ENCODE results near the gene STRBP. TPM values are rescaled to one million over a fixed set of nuclear protein-coding genes. Genes with fewer than 3 reads are reported as not detected.

The STRBP gene
- total and polyA plus RNA-seq, 12 donors: 4.2 to 12.4 (median 8.1) TPM

DNA sequence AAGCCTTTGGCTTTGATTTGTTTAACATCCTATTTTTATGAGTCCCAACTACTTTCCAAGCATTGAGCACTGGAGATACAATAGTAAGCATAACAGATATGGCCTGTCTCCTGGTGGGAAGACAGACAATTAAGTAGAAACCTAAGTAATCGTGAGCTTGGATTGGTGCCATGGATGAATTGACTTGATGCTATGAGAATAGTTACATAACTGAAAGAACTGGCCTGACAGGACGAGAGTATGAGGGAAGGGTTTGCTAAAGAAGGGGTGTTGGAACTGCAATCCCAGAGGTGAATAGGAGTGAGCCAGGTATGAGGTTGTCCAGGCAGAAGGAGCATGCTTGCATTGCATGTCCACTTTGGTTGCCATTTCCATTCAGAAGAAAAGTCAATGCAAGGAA lies 182.5 kb downstream of the STRBP start:
- Histone ChIP-seq H3K27ac (no peak overlapping the region), H3K9me3 (replicated peaks in 1 of 3) (no peaks in the 10 kb centered on the region), H3K4me1 (replicated peaks in 1 of 2) (no peaks in the 10 kb centered on the region), H3K27me3 (no peaks in the 10 kb centered on the region), H3K36me3 (replicated peaks in 1 of 2) (peaks cover 0 to 28% of the 10 kb centered on the region in 2 donors), H3K4me3 (no peak overlapping the region)
- 72 to 80% (median 73%) methylated on average over 2 of the region's 2 CpGs for WGBS, 4 donors
- no peak for TF ChIP-seq CTCF (IDR thresholded peaks at IDR 0.05)
- TF ChIP-seq POLR2A (IDR thresholded peaks at IDR 0.05): no peak
- DNase-seq: no peak
- intact Hi-C loops (cut with DNase I): loop anchor here in 1 of 2 donors (5.0 to 10.0 kb wide), 2 partner anchors 139 to 261 kb away; no protein-coding TSS in a partner anchor

DNA sequence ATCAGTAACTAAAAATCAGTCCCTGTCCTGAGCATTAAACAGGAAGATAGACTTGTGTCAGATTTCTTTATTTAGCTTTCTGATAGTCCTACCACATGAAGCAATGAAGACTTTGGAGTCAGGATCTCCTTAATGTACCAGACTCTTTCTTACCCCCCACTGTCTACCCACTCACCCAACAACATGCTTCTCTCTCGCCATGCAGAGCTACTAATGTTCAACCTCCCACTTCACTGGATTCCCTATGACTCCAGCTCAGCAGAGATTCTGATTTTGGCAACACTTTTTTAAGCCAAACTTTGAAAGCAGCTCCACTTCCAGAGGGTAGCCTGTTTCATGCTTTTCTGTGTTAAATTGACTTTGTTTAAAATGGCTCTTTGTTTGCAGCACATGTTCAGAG lies 184.1 kb downstream of the STRBP start:
- Histone ChIP-seq H3K4me1 (replicated peaks in 1 of 2) (no peaks in the 10 kb centered on the region), H3K27ac (no peak overlapping the region), H3K36me3 (replicated peaks in 1 of 2) (peaks cover 0 to 37% of the 10 kb centered on the region in 2 donors), H3K4me3 (no peak overlapping the region), H3K27me3 (no peaks in the 10 kb centered on the region), H3K9me3 (replicated peaks in 1 of 3) (no peaks in the 10 kb centered on the region)
- 96 to 100% (median 99%) methylated on average over 1 of the region's 1 CpG for WGBS, 4 donors
- TF ChIP-seq CTCF (IDR thresholded peaks at IDR 0.05): no peak
- TF ChIP-seq POLR2A (IDR thresholded peaks at IDR 0.05): no peak
- DNase-seq: no peak
- intact Hi-C loops (cut with DNase I): loop anchor here in 1 of 2 donors (10.0 kb wide), 1 partner anchor 141 kb away; no protein-coding TSS in a partner anchor

- Histone ChIP-seq H3K36me3 (replicated peaks in 1 of 2) (peaks cover 0 to 40% of the 10 kb centered on the region in 2 donors), H3K27me3 (no peaks in the 10 kb centered on the region), H3K9me3 (replicated peaks in 1 of 3) (no peaks in the 10 kb centered on the region), H3K4me1 (replicated peaks in 1 of 2) (no peaks in the 10 kb centered on the region), H3K27ac (no peak overlapping the region), H3K4me3 (no peak overlapping the region)
- WGBS, 4 donors: 72 to 76% (median 75%) methylated on average over 6 of the region's 6 CpGs
- intact Hi-C loops (cut with DNase I): loop anchor here in 1 of 2 donors (10.0 kb wide), 1 partner anchor 141 kb away; no protein-coding TSS in a partner anchor
- TF ChIP-seq CTCF (IDR thresholded peaks at IDR 0.05): no peak
- TF ChIP-seq POLR2A (IDR thresholded peaks at IDR 0.05): no peak
- no peak for DNase-seq
These were observed 184.7 kb downstream of the STRBP start for GRCh38 chr9:123083680-123084079.

- TF ChIP-seq CTCF (IDR thresholded peaks at IDR 0.05): peak; percentile 62 to 81 (median 72)
- no peak for TF ChIP-seq POLR2A (IDR thresholded peaks at IDR 0.05)
- intact Hi-C loops (cut with DNase I): loop anchor here in 1 of 2 donors (10.0 kb wide), 1 partner anchor 143 kb away; no protein-coding TSS in a partner anchor
- no peaks in the 10 kb centered on the region for H3K27me3 ChIP-seq
- peak in 2 of 7 donors; percentile 30 to 31 for DNase-seq
- H3K4me1 ChIP-seq (replicated peaks in 1 of 2): no peaks in the 10 kb centered on the region
- no peak overlapping the region for H3K4me3 ChIP-seq
- peaks cover 0 to 44% of the 10 kb centered on the region in 2 donors for H3K36me3 ChIP-seq (replicated peaks in 1 of 2)
- WGBS, 4 donors: 15 to 37% (median 22%) methylated on average over 2 of the region's 2 CpGs
- no peak overlapping the region for H3K27ac ChIP-seq
- H3K9me3 ChIP-seq (replicated peaks in 1 of 3): no peaks in the 10 kb centered on the region
These were observed 186.6 kb downstream of the STRBP start for GRCh38 chr9:123081824-123082223.
